Fibroblast of lung (primary cell): Measurements from ENCODE around the gene SLC36A3. TPM values are rescaled to one million over a fixed set of nuclear protein-coding genes. Genes with fewer than 3 reads are reported as not detected.
A peak's percentile ranks its signal among the peaks of the same experiment; 100 is the strongest.

Source experiments
- DNase-seq, 2 donors: peaks; one replicate each; pipeline versions ENCODE4 v3.0.0 to v3.0.0-alpha.2; 2010; ENCODE audit warnings: low read depth in 2 of 2
- H2AFZ ChIP-seq: 2 replicates; pipeline ENCODE4 v1.5.1; 2012; ENCODE audit warnings: low read length, control low read depth, inconsistent platforms
- H3K27ac ChIP-seq: 2 replicates; pipeline ENCODE4 v1.5.1; 2011; ENCODE audit warnings: low read length, control low read depth; ENCODE audit not compliant: insufficient read depth
- H3K27me3 ChIP-seq: 2 replicates; pipeline ENCODE4 v1.5.1; 2011; ENCODE audit warnings: mild to moderate bottlenecking, low read length; ENCODE audit not compliant: control insufficient read depth, insufficient read depth
- H3K36me3 ChIP-seq: 2 replicates; pipeline ENCODE4 v1.5.1; 2011; ENCODE audit warnings: low read length; ENCODE audit not compliant: control insufficient read depth, insufficient read depth
- H3K4me1 ChIP-seq: 2 replicates; pipeline ENCODE4 v1.5.1; 2011; ENCODE audit warnings: low read length; ENCODE audit not compliant: control insufficient read depth, insufficient read depth; ENCODE audit errors: extremely low read depth
- H3K4me2 ChIP-seq: 2 replicates; pipeline ENCODE4 v1.5.1; 2011; ENCODE audit warnings: low read length, control low read depth; ENCODE audit not compliant: insufficient read depth; ENCODE audit errors: extremely low read depth
- H3K4me3 ChIP-seq, 4 experiments: fragments of 200-600 bp in 1 of 4; sonication (generic) in 1 of 4; replicated peaks in 1 of 4; 2 replicates each; pipeline ENCODE4 v1.5.1; 2011 to 2016; ENCODE audit warnings: low read length in 4 of 4, low read depth in 3 of 4, mild to moderate bottlenecking in 3 of 4, control low read depth in 2 of 4, inconsistent platforms in 1 of 4, mixed read lengths in 1 of 4; ENCODE audit not compliant: insufficient read depth in 1 of 4; ENCODE audit errors: control extremely low read depth in 1 of 4
- H3K79me2 ChIP-seq: 2 replicates; pipeline ENCODE4 v1.5.1; 2012; ENCODE audit warnings: mild to moderate bottlenecking, low read length, inconsistent platforms; ENCODE audit not compliant: control insufficient read depth, insufficient read depth
- H3K9ac ChIP-seq: 2 replicates; pipeline ENCODE4 v1.5.1; 2011; ENCODE audit warnings: mild to moderate bottlenecking, low read length, control low read depth; ENCODE audit not compliant: insufficient read depth
- H3K9me3 ChIP-seq: 2 replicates; pipeline ENCODE4 v1.5.1; 2012; ENCODE audit warnings: low read depth, low read length; ENCODE audit not compliant: control insufficient read depth, insufficient read depth
- H4K20me1 ChIP-seq: 2 replicates; pipeline ENCODE4 v1.5.1; 2011; ENCODE audit warnings: low read length; ENCODE audit not compliant: control insufficient read depth, insufficient read depth; ENCODE audit errors: extremely low read depth
- CTCF ChIP-seq, 2 donors: IDR thresholded peaks in 1 of 2; conservative IDR thresholded peaks in 1 of 2; 1 replicate in 1 of 2; 2 replicates in 1 of 2; pipeline ENCODE4 v1.5.1; 2011 to 2012; ENCODE audit warnings: low read length in 2 of 2, control low read depth in 1 of 2, inconsistent platforms in 1 of 2, low read depth in 1 of 2, mild to moderate bottlenecking in 1 of 2
- EZH2 ChIP-seq: IDR thresholded peaks from 2 replicates; pipeline ENCODE4 v1.5.1; 2012; ENCODE audit warnings: low read length, control low read depth, mild to moderate bottlenecking; ENCODE audit errors: missing control alignments
- polyA plus RNA-seq, 2 donors: library from polyadenylated mRNA; depleted of rRNA in 1 of 2; stranded (reverse) in 1 of 2; unstranded in 1 of 2; fragments of >200 nt; gene quantifications; 2 replicates each; pipeline ENCODE4 v1.2.1, GENCODE V29; 2011 to 2012; ENCODE audit warnings: missing spikeins in 1 of 2
- total RNA-seq: library from RNA; depleted of rRNA; stranded (reverse); fragments of >200 nt; gene quantifications from 2 replicates; pipeline ENCODE4 v1.2.1, GENCODE V29; 2014

SLC36A3 gene
- total and polyA plus RNA-seq, 2 donors (not counting 1 experiment from before 2014, with no cell fraction given) = not detected

- Histone ChIP-seq H3K9me3 (no peaks in the 10 kb centered on the region), H2AFZ (no peak overlapping the region), H3K4me3 (no peak overlapping the region), H3K9ac (no peak overlapping the region), H3K4me1 (no peaks in the 10 kb centered on the region), H3K36me3 (no peaks in the 10 kb centered on the region), H3K79me2 (no peaks in the 10 kb centered on the region), H4K20me1 (no peaks in the 10 kb centered on the region), H3K4me2 (no peak overlapping the region), H3K27me3 (no peaks in the 10 kb centered on the region), H3K27ac (no peak overlapping the region)
- no peak for DNase-seq
- peak in 1 of 2 donors; percentile 59 for TF ChIP-seq CTCF (conservative IDR thresholded peaks at IDR 0.05 in 1 of 2, IDR thresholded peaks at IDR 0.05 in 1 of 2; ENCODE audit: low read depth in 1 of 2, low read length in 2 of 2)
- TF ChIP-seq EZH2 = no peak
Observed at GRCh38 chr5:151298063-151298855, 5.3 kb downstream of the SLC36A3 start.

- H3K36me3 ChIP-seq = no peaks in the 10 kb centered on the region
- no peak overlapping the region for H3K9ac ChIP-seq
- no peak overlapping the region for H3K4me3 ChIP-seq
- no peaks in the 10 kb centered on the region for H4K20me1 ChIP-seq
- no peaks in the 10 kb centered on the region for H3K27me3 ChIP-seq
- DNase-seq = no peak
- H3K9me3 ChIP-seq = no peaks in the 10 kb centered on the region
- no peak overlapping the region for H3K4me2 ChIP-seq
- no peaks in the 10 kb centered on the region for H3K79me2 ChIP-seq
- no peak overlapping the region for H2AFZ ChIP-seq
- TF ChIP-seq CTCF (conservative IDR thresholded peaks at IDR 0.05 in 1 of 2, IDR thresholded peaks at IDR 0.05 in 1 of 2; ENCODE audit: low read depth in 1 of 2, low read length in 2 of 2) (no peak), EZH2 (no peak)
- H3K4me1 ChIP-seq = no peaks in the 10 kb centered on the region
- H3K27ac ChIP-seq = no peak overlapping the region
Observed at GRCh38 chr5:151296974-151297373, 6.6 kb downstream of the SLC36A3 start.

- DNase-seq = no peak
- H3K4me1 ChIP-seq = no peaks in the 10 kb centered on the region
- H3K36me3 ChIP-seq = no peaks in the 10 kb centered on the region
- no peaks in the 10 kb centered on the region for H3K79me2 ChIP-seq
- H3K4me2 ChIP-seq = no peak overlapping the region
- no peaks in the 10 kb centered on the region for H3K27me3 ChIP-seq
- H3K27ac ChIP-seq = no peak overlapping the region
- no peaks in the 10 kb centered on the region for H3K9me3 ChIP-seq
- no peak overlapping the region for H3K4me3 ChIP-seq
- H4K20me1 ChIP-seq = no peaks in the 10 kb centered on the region
- no peak overlapping the region for H2AFZ ChIP-seq
- TF ChIP-seq CTCF (conservative IDR thresholded peaks at IDR 0.05 in 1 of 2, IDR thresholded peaks at IDR 0.05 in 1 of 2; ENCODE audit: low read depth in 1 of 2, low read length in 2 of 2) = no peak
- no peak for TF ChIP-seq EZH2
- no peak overlapping the region for H3K9ac ChIP-seq
Observed at GRCh38 chr5:151296478-151296830, 7.1 kb downstream of the SLC36A3 start.
